Body of pancreas (tissue), 4 donors: ENCODE data around the gene SLC18B1. TPM values are rescaled to one million over a fixed set of nuclear protein-coding genes. Genes with fewer than 3 reads are reported as not detected.
A peak's percentile ranks its signal among the peaks of the same experiment; 100 is the strongest.
"Not testable (repeated sequence)": the region's sequence is repeated elsewhere in the genome, so short reads cannot be mapped to it uniquely, and the experiment has no call there.

Experiments used
- ATAC-seq: fragments of 150-250 bp; one replicate; pipeline ENCODE4 v1.9.1; 2016
- DNase-seq, 4 donors: peaks; one replicate each; pipeline ENCODE4 v3.0.0-alpha.2; 2019
- H3K27ac ChIP-seq, 4 donors: fragments of 200-600 bp; sonication (generic); 1 replicate in 3 of 4; 2 replicates in 1 of 4; pipeline versions ENCODE4 v1.5.1 to v1.6.1; 2016 to 2019; ENCODE audit warnings: mild to moderate bottlenecking in 1 of 4, mixed read lengths in 1 of 4, moderate library complexity in 1 of 4
- H3K27me3 ChIP-seq, 2 donors: fragments of 200-600 bp; sonication (generic); one replicate each; pipeline ENCODE4 v1.6.0; 2016; ENCODE audit warnings: mild to moderate bottlenecking in 1 of 2
- H3K36me3 ChIP-seq, 2 donors: fragments of 200-600 bp; sonication (generic); replicated peaks in 1 of 2; 2 replicates each; pipeline ENCODE4 v1.5.1; 2016; ENCODE audit warnings: low read depth in 2 of 2; ENCODE audit not compliant: insufficient read depth in 1 of 2
- H3K4me1 ChIP-seq: fragments of 200-600 bp; sonication (generic); one replicate; pipeline ENCODE4 v1.6.0; 2016
- H3K4me3 ChIP-seq, 2 donors: fragments of 200-600 bp; sonication (generic); 1 replicate in 1 of 2; 2 replicates in 1 of 2; pipeline ENCODE4 v1.5.1; 2016 to 2019
- H3K9me3 ChIP-seq, 3 donors: fragments of 200-600 bp; sonication (generic); 1 replicate in 2 of 3; 2 replicates in 1 of 3; pipeline ENCODE4 v1.5.1; 2016
- POLR2A ChIP-seq, 3 donors: fragments of 450-650 bp; IDR thresholded peaks; one replicate each; pipeline ENCODE4 v1.6.1; 2016; ENCODE audit warnings: antibody characterized with exemption in 3 of 3, mild to moderate bottlenecking in 2 of 3
- WGBS, 2 donors: methylation state at CpG; one replicate each; pipeline ENCODE4 v1.1.5; 2017; 5-methylcytosine and 5-hydroxymethylcytosine counted together
- intact Hi-C: fragments of 100-400 bp; cut with DNase I; formaldehyde crosslinking; loops from one replicate; pipeline ENCODE4 v1.15.1; 2023
- total RNA-seq, 2 donors: library from RNA; depleted of rRNA; stranded (reverse); fragments of >200 nt; gene quantifications; one replicate each; pipeline ENCODE4 v1.1.0, GENCODE V29; 2016
- TF ChIP-seq, protein P1 (sequence below), 7 experiments: fragments of 450-650 bp in 4 of 7; fragments of 200-600 bp in 3 of 7; sonication (generic) in 3 of 7; IDR thresholded peaks; one replicate each; pipeline ENCODE4 v1.5.1; 2016 to 2019; ENCODE audit warnings: antibody characterized with exemption in 7 of 7

Gene SLC18B1
- total RNA-seq, 2 donors from 2014 or later, result 7.3 to 9.9 TPM

GRCh38 chr6:132789396-132789776 lies 9.1 kb downstream of the SLC18B1 start:
- H3K4me1 ChIP-seq, result no peaks in the 10 kb centered on the region
- DNase-seq, result no peak
- H3K27me3 ChIP-seq, result no peaks in the 10 kb centered on the region
- H3K36me3 ChIP-seq, result no peaks in the 10 kb centered on the region
- no peak overlapping the region for H3K4me3 ChIP-seq
- no peak for ATAC-seq
- no peak overlapping the region for H3K27ac ChIP-seq
- WGBS, 2 donors, result 93 to 96% methylated on average over 4 of the region's 4 CpGs
- no peaks in the 10 kb centered on the region for H3K9me3 ChIP-seq
- TF ChIP-seq POLR2A (IDR thresholded peaks at IDR 0.05), result no peak
- intact Hi-C loops, result no loop called here

DNA sequence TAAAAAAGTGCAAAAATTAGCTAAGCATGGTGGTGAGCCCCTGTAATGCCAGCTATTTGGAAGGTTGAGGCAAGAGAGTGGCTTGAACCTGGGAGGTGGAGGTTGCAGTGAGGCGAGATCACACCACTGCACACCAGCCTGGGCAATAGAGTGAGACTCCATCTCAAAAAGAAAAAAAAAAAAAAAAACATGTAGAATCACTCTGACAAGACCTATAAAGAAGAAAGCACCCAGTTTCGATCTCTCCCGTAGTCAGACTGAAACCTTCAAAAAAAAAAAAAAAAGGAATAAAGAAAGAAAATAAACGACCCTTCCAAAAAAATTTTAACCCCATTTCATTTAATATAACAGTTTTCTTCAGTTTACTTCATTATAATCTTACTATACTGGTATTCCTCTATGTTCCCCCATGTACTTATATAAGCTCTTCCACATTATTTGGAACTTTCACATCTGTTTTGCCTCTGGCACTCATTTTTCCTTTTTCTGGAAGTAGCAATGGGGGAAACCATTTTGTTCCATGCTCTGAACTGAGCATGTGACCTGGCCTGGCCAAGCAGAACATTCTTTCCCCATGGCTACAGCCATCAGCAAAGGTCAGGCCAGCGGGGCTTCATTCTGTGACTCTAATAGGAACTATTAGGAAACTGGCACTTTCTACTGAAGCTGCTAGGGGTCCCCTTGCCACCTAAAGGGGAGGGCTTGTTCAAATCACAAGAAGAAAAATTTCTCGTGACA lies 9.6 kb downstream of the SLC18B1 start:
- TF ChIP-seq, protein P1, sequence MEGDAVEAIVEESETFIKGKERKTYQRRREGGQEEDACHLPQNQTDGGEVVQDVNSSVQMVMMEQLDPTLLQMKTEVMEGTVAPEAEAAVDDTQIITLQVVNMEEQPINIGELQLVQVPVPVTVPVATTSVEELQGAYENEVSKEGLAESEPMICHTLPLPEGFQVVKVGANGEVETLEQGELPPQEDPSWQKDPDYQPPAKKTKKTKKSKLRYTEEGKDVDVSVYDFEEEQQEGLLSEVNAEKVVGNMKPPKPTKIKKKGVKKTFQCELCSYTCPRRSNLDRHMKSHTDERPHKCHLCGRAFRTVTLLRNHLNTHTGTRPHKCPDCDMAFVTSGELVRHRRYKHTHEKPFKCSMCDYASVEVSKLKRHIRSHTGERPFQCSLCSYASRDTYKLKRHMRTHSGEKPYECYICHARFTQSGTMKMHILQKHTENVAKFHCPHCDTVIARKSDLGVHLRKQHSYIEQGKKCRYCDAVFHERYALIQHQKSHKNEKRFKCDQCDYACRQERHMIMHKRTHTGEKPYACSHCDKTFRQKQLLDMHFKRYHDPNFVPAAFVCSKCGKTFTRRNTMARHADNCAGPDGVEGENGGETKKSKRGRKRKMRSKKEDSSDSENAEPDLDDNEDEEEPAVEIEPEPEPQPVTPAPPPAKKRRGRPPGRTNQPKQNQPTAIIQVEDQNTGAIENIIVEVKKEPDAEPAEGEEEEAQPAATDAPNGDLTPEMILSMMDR (IDR thresholded peaks at IDR 0.05), result no peak
- no peak for TF ChIP-seq POLR2A (IDR thresholded peaks at IDR 0.05)
- no peak overlapping the region for H3K4me3 ChIP-seq
- H3K27me3 ChIP-seq, result no peaks in the 10 kb centered on the region
- DNase-seq (no peak), ATAC-seq (no peak)
- H3K4me1 ChIP-seq, result no peaks in the 10 kb centered on the region
- H3K9me3 ChIP-seq, result no peaks in the 10 kb centered on the region
- no peaks in the 10 kb centered on the region for H3K36me3 ChIP-seq
- intact Hi-C loops, result no loop called here
- H3K27ac ChIP-seq, result no peak overlapping the region
- WGBS, 2 donors, result 88% methylated on average over 6 of the region's 6 CpGs

DNA sequence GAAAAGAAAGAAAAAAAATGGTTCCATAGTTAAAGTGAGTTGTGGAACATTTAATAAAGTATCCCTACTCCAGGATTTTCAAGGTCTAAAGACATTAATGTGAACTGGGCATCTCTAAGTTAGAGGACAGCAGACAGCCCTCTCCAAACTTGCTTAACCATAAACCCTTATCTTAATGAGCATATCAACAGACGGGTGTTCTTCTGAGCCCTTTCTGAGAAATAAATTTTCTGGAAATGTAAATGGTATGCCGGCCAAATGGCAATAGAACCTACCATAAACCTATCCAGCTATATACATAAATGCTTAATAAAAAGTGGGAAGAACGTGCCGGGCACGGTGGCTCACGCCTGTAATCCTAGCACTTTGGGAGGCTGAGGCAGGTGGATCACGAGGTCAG lies 12.5 kb downstream of the SLC18B1 start:
- TF ChIP-seq, protein P1 (IDR thresholded peaks at IDR 0.05), result no peak
- no peak for TF ChIP-seq POLR2A (IDR thresholded peaks at IDR 0.05)
- WGBS, 2 donors, result 92 to 97% methylated on average over 7 of the region's 7 CpGs
- Histone ChIP-seq H3K27me3 (no peaks in the 10 kb centered on the region), H3K9me3 (no peaks in the 10 kb centered on the region), H3K27ac (no peak overlapping the region), H3K4me3 (no peak overlapping the region), H3K4me1 (no peaks in the 10 kb centered on the region), H3K36me3 (no peaks in the 10 kb centered on the region)
- DNase-seq, result no peak
- intact Hi-C loops, result no loop called here
- no peak for ATAC-seq

DNA sequence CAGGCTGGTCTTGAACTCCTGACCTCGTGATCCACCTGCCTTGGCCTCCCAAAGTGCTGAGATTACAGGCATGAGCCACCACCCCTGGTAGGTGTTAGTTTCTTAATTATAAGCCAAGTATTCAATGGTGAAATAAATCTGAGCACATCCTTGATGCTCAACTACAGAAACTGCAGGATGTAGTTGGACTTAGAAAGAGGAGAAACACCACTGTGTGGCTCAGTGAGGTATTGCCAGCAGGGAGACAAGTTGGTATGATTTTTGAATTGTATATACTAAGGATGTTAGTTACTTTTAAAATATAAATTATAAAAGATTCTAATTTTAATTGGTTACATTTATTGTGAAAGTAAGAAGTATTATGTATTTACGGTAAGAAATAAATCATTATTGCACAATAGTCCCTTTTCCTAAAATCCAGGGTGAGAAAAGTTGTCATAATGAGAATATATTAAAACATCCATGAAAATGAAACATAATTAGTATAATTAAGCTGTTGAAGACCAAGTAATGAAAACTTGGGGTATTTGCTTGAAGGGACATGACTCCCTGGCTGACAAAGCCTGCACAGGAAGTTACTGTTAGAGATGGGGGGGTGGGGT lies 17.6 kb downstream of the SLC18B1 start:
- Histone ChIP-seq H3K4me1 (no peaks in the 10 kb centered on the region), H3K9me3 (no peaks in the 10 kb centered on the region), H3K4me3 (no peak overlapping the region), H3K27me3 (no peaks in the 10 kb centered on the region), H3K27ac (no peak overlapping the region), H3K36me3 (peaks cover 0 to 8% of the 10 kb centered on the region in 2 donors)
- WGBS, 2 donors, result 44 to 59% methylated on average over 2 of the region's 2 CpGs
- intact Hi-C loops, result no loop called here
- TF ChIP-seq, protein P1 (IDR thresholded peaks at IDR 0.05), result peak in 5 of 7 experiments; percentile 14 to 25 (median 23)
- no peak for TF ChIP-seq POLR2A (IDR thresholded peaks at IDR 0.05)
- DNase-seq (no peak), ATAC-seq (no peak)

GRCh38 chr6:132777881-132778280 lies 20.6 kb downstream of the SLC18B1 start:
- not testable (repeated sequence) for H3K4me1 ChIP-seq, H3K36me3 ChIP-seq, H3K27me3 ChIP-seq, H3K27ac ChIP-seq, ATAC-seq, H3K9me3 ChIP-seq, DNase-seq, H3K4me3 ChIP-seq
- WGBS, 2 donors, result 91% methylated on average over 8 of the region's 8 CpGs
- intact Hi-C loops, result loop anchor here (10.0 kb wide), 1 partner anchor 243 kb away; the partner anchor contains the start of gene TAAR9
